Activated CD8-positive, alpha-beta memory T cell treated with anti-CD3 and anti-CD28 coated beads for 1 hour (primary cell): ENCODE results near the gene RFC5.
"Not testable (repeated sequence)": the region's sequence is repeated elsewhere in the genome, so short reads cannot be mapped to it uniquely, and the experiment has no call there.

Experiments used
- DNase-seq, 2 donors: peaks; one replicate each; pipeline ENCODE4 v3.0.0-alpha.2; 2020; ENCODE audit warnings: low read depth in 1 of 2; ENCODE audit errors: extremely low read depth in 1 of 2

Gene RFC5

DNA sequence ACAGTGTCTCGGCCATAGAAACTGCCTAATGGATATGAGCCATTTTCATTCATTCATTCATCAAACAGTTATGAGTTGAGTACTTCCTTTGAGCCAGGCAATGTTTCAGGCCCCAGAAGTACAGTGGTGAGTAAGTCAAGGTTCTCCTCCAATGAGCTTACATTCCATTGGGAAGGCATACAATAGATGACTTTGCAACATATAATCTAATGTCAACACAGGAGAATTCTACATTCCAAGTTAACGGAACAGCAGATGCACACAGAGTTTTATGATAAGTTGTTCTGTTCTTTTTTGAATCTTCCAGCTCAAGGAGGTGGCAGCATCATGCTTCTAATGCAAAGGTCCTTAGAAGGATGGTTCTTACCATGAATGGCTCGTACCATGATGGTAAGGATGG is 3.2 kb upstream of the RFC5 start:
- DNase-seq = no peak

- no peak for DNase-seq
Observed at GRCh38 chr12:118015306-118015705, 1.2 kb upstream of the RFC5 start.

DNA sequence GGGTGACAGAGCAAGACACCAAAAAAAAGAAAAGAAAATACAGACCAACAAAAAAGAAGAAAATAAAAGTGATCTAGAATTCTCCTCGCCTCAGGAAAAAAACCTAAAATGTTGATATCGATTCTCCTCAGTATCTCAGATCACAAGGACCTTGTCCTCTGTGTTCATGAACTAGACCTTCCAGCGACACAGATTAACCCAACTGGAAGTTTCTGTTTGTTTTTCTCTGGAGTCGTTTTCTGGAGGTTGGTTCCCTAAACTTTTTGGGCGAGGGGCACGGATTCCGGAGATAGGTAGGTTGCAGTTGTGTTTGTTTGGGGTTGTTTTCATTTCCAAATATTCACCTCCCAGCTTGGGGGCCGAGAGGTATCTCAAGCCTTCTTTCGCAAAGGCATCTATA is 559 bp upstream of the RFC5 start:
- DNase-seq = no peak

- DNase-seq = no peak
Observed at GRCh38 chr12:118017926-118018325, 1.4 kb downstream of the RFC5 start.

- no peak for DNase-seq
Observed at GRCh38 chr12:118020036-118020435, 3.5 kb downstream of the RFC5 start.

DNA sequence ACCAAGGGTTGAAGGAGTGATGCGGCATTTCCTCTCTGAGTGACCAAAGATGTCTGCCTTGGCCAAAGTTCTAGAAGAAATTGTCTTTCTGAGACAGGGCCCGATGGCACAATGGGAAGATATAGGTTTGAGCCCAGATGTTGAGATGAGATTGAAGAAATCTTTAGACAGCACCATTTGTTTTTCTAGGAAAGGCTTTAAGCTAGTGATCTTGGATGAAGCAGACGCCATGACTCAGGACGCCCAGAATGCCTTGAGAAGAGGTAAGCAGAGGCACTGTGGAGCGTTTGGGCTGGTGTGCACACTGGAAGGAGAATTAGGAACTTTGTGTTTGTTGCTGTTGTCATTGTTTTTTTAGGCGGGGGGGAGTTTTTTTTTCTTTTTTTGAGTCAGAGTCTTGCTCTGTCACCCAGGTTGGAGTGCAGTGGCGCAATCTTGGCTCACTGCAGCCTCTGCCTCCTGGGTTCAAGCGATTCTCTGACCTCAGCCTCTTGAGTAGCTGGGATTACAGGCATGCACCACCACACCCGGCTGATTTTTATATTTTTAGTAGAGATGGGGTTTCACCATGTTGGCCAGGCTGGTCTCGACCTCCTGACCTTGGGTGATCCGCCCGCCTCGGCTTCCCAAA is 5.7 kb downstream of the RFC5 start:
- DNase-seq = not testable (repeated sequence)

DNA sequence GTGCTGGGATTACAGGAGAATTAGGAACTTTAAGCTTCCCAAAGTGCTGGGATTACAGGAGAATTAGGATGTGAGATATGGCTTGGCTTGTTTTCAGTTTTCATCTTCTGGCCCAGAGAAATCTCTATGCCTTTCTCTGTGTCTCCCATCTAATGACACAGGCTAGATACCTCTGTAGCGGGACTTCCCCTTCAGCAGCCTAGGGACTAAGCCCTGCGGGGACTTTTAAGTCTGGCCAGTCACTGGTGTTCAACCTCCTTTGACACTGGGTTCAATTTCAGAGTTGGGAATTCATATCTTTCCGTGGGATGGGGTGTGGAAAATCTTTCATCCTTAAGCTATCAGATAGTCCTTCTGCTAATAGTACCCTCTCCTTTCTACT is 6.2 kb downstream of the RFC5 start:
- no peak for DNase-seq

- no peak for DNase-seq
Observed at GRCh38 chr12:118023301-118023860, 6.9 kb downstream of the RFC5 start.

- no peak for DNase-seq
Observed at GRCh38 chr12:118025168-118025567, 8.7 kb downstream of the RFC5 start.

DNA sequence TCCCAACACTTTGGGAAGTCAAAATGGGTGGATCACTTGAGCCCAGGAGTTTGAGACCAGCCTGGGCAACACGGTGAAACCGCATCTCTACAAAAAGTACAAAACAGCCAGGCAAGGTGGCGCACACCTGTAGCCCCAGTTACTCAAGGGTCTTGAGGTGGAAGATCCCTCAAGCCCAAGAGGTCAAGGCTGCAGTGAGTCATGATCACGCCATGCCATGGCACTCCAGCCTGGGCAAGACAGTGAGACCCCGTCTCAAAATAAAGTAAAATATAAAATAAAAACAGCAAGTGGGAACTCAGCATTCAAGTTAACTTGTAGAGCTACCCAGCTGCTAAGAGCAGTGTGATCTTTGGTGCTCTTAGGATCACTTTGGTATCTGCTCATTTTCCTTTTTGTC is 12.7 kb downstream of the RFC5 start:
- DNase-seq = no peak

GRCh38 chr12:118032188-118032587 is 15.7 kb downstream of the RFC5 start:
- no peak for DNase-seq

DNA sequence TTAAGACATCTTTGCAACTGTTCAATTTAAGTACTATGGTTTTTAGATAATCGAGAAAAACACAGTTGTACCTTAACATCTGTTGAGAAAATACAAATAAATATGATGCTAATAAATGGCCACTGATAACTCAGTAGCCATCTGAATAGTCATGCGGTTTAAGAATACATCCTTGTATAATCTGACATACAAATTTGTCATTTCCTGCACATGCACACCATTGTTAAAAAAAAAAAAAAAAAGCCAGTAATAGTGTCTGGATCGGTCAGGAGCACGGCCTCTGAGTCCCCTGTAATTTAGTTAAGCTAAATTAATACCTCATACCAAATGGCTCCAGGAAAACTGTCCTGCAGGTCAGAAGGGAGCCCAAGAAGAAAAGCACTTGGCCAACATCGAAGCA is 16.8 kb downstream of the RFC5 start:
- no peak for DNase-seq

DNA sequence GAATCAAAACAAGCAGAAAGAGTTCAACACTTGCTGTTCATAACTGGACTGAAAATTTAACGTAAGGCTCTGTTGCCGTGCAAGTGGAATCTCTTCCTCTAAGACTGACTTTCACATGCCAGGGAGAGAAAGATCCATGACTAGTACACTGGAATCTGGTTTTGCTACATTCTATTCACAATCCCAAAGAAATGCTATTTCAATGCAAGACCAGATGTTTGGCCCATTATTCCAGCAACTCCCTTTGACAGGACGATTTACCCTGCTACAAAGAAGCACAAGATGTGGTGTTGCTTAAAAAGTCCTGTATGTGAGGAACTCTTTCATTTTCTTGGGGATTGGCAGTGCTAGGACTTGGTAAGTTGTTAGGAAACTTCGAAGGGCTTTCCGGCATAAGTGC is 17.4 kb downstream of the RFC5 start:
- DNase-seq = no peak

- DNase-seq = no peak
Observed at GRCh38 chr12:118034429-118035189, 18.1 kb downstream of the RFC5 start.

DNA sequence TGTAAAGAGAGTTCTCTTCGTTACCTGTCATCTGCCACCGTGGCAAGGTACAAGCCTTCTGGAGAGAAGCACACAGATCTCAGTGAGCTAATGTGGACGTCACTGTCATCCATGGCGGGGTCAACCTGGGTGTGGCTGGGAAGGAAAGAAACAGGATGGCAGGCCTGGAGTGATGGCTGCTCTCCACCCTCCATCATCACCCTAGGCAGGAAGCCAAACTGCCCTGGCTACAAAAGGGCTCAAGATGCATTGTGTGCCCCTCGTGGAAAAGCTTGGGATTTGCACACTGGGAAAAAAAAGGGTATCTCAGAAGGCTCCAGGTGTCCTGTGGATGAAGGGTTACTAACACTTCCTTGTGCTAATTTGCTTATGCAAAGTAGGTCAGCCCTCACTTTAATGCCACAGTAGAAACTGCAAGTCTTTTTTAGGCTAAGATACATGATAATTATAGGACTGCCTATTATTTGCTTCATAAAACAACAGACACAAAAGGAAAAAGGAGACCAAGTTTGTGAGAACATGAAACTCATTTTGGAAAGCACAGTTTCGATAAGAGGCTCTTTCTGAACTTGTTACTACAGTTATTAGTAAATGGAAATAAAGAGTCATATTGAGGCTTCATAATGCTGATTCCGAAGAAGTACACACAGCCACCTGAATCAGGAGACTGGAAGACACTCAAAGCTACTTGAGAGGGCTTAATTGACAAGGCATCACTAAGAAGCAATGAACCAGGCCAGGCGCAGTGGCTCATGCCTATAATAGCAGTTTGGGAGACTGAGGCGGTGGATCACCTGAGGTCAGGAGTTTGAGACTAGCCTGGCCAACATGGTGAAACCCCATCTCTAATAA is 18.9 kb downstream of the RFC5 start:
- no peak for DNase-seq

DNA sequence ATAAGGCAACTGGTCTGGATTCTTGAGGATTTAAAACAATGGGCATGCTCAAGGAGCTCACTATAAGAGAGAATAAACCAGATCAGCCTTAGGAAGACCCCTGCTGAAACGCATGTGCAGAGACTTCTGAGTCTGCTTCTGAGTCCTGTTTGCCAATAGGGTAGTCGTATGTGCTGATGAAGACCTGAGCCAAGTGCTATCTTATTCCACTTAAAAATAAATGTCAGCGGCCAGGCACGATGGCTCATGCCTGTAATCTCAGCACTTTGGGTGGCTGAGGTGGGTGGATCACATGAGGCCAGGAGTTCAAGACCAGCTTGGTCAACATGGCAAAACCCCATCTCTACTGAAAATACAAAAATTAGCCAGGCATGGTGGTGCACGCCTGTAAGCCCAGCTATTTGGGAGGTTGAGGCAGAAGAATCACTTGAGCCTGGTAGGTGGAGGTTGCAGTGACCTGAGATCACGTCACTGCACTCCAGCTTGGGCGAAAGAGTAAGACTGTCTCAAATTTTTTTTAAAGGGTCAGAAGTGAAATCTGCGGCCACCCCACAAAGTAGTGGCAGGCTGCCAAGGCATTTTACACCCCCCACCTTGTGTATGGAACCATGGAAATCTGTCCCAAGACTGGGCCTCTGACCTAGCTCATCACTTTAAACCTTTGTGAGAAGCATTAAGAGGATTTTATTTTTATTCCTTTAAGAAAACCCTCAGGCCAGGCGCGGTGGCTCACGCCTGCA is 20.3 kb downstream of the RFC5 start:
- no peak for DNase-seq

DNA sequence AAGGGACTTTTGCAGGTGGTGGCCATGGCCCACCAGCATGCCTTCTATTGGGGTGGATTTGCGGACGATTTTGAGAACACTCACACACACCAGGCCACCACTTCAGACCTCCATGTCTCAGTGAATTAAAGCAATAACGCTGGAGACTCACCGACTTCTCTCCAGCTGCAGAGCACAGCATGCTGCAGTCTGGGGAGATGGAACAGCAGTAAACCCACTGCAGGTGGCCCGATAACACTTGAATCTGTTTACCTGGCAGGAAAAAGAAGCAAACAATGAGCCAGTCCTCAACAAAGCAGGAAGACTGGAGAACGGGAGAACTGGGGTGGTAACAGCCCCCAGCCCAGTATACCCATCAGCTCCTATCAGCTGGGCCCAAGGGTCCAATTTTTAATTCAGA is 21.6 kb downstream of the RFC5 start:
- DNase-seq = no peak

GRCh38 chr12:118042091-118042490 is 25.6 kb downstream of the RFC5 start:
- DNase-seq = no peak

GRCh38 chr12:118044075-118044474 is 27.6 kb downstream of the RFC5 start:
- no peak for DNase-seq

DNA sequence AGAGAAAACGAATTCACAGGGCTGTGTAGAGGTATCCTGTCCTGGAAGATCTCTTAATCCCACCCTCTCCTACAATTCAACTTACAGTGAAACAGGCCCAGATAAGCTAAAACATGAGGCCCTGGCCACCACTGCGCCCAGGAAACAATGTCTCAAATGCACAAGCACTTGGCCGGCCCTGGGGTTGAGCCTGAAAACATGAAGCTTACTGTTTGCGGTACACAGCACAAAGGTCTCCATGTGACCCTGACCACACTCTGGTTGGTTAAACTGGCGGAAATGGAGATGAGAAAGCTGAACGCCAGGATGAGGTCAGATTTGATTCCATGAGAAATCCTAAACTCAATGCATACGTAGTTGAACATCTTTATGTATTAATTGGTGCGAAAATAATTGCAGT is 28.1 kb downstream of the RFC5 start:
- no peak for DNase-seq

DNA sequence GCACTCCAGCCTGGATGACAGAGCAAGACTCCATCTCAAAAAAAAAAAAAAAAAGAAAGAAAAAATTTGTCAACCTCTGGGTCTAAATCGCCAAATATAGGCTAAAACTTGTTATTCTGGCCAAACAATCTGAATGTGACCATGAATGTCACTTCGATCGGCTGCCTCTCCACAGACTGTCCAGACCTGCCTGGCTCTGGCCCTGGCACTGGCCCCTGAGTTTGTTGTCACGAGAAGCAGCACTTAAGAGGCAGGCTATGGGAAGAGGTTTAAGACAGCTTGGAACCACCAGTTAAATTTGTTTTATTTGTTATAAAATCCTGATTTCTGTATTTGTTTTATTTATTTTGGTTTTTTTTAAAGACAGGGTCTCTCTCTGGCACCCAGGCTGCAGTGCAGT is 29.9 kb downstream of the RFC5 start:
- DNase-seq = no peak
